NT2/D1 (cell line): Measurements from ENCODE around the gene LOXL1.

Experiments used
- SUZ12 ChIP-seq: IDR thresholded peaks from 2 replicates; pipeline ENCODE4 v1.6.1; 2011; ENCODE audit not compliant: insufficient read length, insufficient read depth; ENCODE audit errors: extremely low read depth
- YY1 ChIP-seq: IDR thresholded peaks from 2 replicates; pipeline ENCODE4 v1.6.1; 2011; ENCODE audit not compliant: insufficient read length, insufficient read depth
- ZNF274 ChIP-seq: IDR thresholded peaks from 2 replicates; pipeline ENCODE4 v1.6.1; 2011; ENCODE audit warnings: mild to moderate bottlenecking, low read depth, low read length

DNA sequence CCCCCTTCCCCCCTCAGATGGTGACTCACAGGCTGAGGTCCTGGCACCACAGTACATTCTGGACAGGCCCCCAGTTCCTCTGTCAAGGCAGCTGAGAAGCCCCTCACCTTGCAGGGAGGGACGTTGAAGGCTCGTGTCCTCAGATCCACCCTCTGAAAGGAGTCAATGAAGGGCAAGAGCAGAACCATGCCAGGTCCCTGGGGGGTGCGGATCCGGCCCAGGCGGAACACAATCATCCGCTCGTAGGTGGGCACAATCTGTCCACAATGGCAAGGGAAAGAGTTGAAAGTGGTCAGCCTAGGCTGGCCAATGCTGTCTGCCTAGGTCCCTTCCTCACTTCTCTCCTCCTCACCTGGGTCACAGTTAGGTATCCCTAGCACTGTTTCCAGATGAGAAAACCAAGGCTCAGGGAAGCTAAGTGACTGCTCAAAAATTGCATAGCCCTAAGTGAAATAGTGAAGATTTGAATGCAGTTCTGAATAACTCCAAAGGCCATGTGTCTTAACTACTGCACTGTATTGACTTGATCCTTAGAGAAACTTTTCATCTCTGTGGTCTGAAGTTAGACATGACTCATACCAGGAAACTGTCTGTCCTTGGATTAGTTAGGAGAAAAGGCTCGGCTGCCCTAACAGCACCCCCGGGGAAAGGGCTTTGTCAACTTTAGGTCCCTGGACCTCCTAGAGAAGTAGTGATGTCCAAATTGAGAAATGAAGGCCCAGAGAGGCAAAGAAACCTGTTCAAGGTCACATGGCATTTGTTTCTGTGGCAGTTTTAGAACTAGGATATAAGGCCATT, 62.9 kb downstream of the LOXL1 start:
- TF ChIP-seq ZNF274 (no peak), YY1 (no peak), SUZ12 (no peak)
